CD4-positive, alpha-beta T cell treated with Interleukin-10 for 1 hour (primary cell): ENCODE measurements around the gene ATP5IF1.

Experiments
- DNase-seq: peaks from one replicate; pipeline ENCODE4 v3.0.0-alpha.2; 2020

ATP5IF1 gene

GRCh38 chr1:28235755-28236655 lies at the start of gene ATP5IF1:
TSS of gene ATP5IF1 (plus strand) at chr1:28236124. CDS start at chr1:28236184, 60 bp downstream.
- peak; percentile 97 for DNase-seq

- DNase-seq, result no peak
Measured at GRCh38 chr1:28190337-28190979, 45.5 kb upstream of the ATP5IF1 start.

DNA sequence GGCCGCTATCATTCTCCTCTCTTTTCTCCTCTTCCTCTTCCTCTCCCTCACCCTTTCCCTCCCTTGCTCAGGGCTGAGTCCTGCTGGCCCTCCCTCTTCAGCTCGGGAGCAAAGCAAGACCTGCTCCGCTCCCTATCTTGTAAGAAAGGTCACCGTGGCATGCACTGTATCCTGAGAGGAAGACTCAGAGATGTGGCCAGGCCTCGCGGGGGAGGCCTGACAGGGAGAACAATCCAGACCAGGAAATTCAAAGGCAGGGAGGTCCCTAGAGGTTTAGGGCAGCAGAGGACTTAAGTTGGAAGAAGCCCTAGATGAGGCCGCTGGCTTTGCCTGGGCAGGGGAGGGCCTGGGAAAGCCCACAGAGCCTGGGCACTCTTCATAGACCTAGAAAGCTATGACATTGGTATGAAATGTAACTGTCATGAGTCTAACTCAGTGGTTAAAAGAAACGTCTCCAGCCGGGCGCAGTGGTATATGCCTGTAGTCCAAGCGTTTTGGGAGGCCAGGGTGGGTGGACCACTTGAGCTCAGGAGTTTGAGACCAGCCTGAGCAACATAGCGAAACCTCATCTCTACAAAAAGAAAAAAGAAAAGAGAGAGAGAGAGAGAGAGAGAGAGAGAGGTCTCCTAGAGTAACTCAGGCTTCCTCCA lies 44.8 kb upstream of the ATP5IF1 start:
- DNase-seq, result no peak

DNA sequence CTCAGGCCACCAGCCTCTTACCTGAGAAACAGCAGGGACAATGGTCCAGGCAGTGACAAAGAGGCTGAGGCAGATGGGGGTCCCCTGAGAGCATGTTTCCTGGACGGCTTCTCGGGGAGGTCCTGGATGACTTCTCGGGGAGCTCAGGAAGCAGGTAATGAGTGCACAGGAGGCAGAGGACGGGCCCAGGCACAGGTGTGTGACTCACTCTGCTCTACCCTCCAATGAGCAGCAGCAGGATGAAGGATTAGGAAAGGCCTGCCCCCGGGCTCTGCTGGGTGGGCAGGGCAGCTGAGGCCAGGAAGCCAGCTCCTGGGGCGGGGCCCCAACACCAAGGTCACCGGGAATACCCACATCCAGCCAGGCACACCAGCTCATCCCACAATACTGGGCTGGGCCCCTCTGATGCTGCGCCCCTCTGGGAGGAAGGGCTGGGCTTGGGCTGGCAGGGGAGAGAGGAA lies 42.2 kb upstream of the ATP5IF1 start:
- DNase-seq, result no peak

GRCh38 chr1:28194326-28195035 lies 41.4 kb upstream of the ATP5IF1 start:
- DNase-seq, result no peak

- no peak for DNase-seq
Measured at GRCh38 chr1:28195780-28196179, 40.1 kb upstream of the ATP5IF1 start.

- no peak for DNase-seq
Measured at GRCh38 chr1:28196330-28196729, 39.6 kb upstream of the ATP5IF1 start.

- DNase-seq, result no peak
Measured at GRCh38 chr1:28197682-28198415, 38.1 kb upstream of the ATP5IF1 start.

GRCh38 chr1:28199328-28200233 lies 36.3 kb upstream of the ATP5IF1 start:
- DNase-seq, result peak; percentile 73

GRCh38 chr1:28200234-28200873 lies 35.6 kb upstream of the ATP5IF1 start:
- DNase-seq, result no peak

DNA sequence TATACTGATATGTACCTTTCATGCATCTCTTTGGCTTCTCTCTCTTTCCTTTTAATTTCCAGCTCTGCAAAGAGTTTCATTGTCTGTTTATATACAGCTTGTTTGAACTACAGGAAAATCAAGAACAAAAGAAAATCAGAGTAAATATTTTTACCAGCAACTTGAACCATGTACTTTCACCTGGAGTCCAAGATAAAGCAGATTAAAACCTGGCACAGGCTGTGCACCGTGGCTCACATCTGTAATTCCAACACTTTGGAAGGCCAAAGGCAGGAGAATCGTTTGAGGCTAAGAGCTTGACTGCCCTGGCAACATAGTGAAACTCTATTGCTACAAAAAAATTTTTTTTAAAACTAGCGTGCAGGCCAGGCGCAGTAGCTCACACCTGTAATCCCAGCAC lies 30.7 kb upstream of the ATP5IF1 start:
- DNase-seq, result no peak

DNA sequence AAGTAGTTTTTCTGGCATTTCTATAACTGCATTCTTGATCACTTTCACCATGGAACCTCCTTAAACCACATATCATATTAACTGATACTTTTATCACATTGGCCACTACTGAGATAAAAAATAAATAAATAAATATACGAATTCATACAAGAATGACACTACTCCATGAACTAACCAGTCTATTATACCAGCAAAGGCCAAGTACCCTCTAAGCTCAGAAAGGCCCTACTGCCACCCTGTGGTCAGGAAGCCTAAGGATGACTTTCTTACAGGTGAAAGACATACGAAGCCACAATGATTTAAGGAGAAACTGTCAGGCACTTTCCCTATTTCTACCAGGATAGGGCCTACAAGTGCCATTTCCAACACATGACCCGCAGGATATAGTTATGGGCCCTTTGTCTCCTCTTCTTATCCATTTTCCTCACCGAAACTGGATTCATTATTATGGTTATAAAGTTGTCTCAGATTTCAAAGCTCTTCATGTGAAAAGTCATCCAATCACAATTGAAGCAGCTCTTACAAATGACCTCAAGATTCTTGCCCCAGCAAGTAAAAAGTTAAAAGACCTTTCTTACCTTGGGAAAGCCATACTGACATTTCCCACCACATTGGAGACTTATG lies 27.0 kb upstream of the ATP5IF1 start:
- peak; percentile 79 for DNase-seq

GRCh38 chr1:28209700-28210099 lies 26.2 kb upstream of the ATP5IF1 start:
- DNase-seq, result no peak

DNA sequence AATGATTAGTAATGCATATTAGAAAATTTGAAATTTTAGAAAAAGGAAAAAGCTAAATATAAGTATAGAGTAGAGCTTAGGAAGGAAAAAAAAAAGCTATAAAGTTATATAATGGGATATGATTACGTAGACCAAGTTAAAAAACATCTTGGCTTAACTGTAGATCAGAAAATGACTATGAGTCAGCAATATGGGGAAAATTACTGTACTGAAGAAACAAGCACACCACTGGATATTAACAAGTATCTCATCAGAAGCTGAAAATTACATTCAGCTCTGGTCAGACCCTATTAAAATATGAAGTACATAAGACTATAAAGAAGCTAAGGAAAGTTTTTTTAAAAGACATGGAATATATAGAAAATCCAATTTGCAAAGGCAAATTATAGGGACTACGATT lies 22.6 kb upstream of the ATP5IF1 start:
- DNase-seq, result no peak

GRCh38 chr1:28229089-28229488 lies 6.8 kb upstream of the ATP5IF1 start:
- DNase-seq, result no peak

- DNase-seq, result no peak
Measured at GRCh38 chr1:28229996-28230395, 5.9 kb upstream of the ATP5IF1 start.

GRCh38 chr1:28232558-28233263 lies 3.2 kb upstream of the ATP5IF1 start, which contains the start of gene DNAJC8:
TSS of gene DNAJC8 (minus strand) at chr1:28233029. CDS start at chr1:28232998, 31 bp downstream.
- DNase-seq, result peak; percentile 93

DNA sequence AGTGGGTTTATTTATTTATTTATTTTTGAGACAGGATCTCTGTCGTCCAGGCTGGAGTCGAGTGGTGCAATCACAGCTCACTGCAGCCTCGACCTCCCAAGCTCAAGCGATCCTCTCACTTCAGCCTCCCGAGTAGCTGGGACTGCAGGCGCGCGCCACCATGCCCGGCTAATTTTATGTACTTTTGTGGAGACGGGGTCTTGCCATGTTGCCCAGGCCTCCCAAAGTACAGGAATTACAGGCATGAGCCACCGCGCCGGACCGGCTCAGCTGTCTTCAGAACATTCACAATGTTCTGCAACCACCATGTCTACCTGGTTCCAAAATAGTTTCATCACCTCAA lies 2.7 kb upstream of the ATP5IF1 start:
- no peak for DNase-seq

DNA sequence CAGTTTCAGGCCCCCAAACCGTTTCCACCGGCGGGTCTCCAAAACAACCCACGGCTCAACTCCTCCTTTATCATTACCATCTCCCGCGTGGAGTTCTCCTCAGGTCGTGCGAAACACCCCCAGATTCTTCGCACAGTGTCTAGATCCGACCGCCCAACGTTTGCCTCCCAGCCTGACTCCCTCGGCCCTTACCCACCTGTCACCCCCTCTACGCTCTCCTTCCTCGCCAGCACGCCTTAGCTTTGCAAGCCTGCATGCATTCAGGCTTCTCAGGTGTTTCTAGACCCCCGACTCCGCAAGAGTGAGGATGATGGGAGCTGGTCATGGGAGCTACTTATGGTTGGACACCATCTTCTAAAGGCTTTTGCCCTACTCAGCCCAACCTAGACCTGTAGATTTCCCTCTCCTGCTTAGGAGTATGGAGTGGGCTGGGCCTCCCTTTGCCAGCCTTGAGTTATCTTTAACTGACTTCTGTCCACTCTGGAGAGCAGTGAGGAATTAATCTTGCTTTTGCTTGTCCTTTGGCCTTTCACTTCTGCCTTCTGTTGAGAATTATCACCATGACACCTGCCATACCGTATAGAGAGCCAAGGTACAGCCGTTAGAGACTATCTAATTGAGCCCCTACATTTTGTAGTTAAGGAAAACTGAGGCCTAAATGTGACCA lies 865 bp downstream of the ATP5IF1 start:
- DNase-seq, result no peak
